ENCODE data around the gene PTPRN.
"Not testable (repeated sequence)": the region's sequence is repeated elsewhere in the genome, so short reads cannot be mapped to it uniquely, and the experiment has no call there.

PTPRN gene

GRCh38 chr2:219309278-219309677, at the start of gene PTPRN:
PTPRN (minus strand) TSS chr2:219309401; CDS start chr2:219309332, 69 bp downstream.
- no peak for DNase-seq (ENCODE audit: low spot score)

- DNase-seq (ENCODE audit: low spot score) = no peak
These were observed 49.2 kb upstream of the PTPRN start for GRCh38 chr2:219358170-219359075.

DNA sequence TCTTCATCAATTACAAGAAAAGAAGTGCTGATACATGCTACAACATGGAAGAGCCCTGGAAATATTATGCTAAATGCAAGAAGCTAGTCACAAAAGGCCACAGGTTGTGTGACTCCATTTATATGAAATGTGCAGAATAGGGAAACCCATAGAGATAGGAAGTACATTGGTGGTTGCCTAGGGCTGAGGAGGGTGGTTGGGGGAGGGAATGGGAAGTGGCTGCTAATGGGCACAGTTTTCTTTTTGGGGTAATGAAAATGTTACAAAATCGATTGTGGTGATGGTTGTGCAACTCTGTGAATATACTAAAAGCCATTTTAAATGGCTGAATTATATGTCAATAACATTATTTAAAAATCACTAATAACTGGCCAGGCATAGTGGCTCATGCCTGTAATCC, 47.6 kb upstream of the PTPRN start:
- DNase-seq (ENCODE audit: low spot score) = no peak

DNA sequence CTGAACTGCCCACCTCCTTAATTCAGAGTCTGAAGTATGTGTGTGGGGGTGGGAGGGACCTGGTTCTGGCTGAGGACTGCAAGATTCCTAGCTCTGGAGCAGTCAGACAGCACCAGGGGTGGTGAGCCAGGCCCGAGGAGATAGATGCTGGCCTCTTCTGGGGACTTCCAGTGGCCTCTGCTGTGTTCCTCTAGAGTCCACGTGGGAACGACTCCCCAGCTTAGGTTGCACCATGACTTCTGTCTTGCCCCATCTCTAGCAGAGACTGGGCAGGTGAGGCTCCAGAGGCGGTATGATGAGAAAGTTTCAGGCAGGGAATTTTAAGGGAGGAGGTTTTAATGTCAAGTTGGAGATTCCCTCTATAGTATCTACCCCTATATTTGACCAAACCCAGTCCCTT, 45.4 kb upstream of the PTPRN start:
- no peak for DNase-seq (ENCODE audit: low spot score)

- no peak for DNase-seq (ENCODE audit: low spot score)
These were observed 43.9 kb upstream of the PTPRN start for GRCh38 chr2:219353129-219353528.

DNA sequence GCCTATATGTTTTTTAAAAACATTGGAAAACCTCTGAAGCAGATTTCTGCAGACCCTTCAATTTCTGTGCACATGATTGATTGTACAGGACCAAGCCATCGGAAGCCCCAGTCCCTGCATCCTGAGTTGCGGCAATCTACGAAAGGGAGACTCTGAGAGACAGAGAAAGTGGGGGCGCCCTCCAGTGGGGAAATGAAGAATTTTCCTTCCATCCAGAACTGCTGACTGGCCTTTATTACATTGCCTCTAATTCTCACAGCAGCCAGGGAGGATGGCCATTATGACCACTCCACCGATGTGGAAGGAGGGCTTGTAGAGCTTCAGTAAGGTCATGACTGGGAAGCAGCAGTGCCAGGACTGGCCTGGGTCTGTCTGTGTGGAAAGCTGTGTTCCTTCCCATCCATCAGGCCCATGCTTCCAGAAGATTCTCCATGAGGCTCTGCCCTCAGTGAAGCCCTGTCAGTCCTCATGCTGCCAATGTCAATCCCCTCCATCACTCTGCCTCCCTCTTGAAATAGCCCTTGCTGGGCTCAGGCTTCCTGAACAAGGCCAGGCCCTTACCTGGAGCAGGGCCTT, 43.3 kb upstream of the PTPRN start:
- DNase-seq (ENCODE audit: low spot score) = peak; percentile 67

GRCh38 chr2:219350710-219351221, 41.6 kb upstream of the PTPRN start:
- no peak for DNase-seq (ENCODE audit: low spot score)

- no peak for DNase-seq (ENCODE audit: low spot score)
These were observed 41.0 kb upstream of the PTPRN start for GRCh38 chr2:219350215-219350614.

DNA sequence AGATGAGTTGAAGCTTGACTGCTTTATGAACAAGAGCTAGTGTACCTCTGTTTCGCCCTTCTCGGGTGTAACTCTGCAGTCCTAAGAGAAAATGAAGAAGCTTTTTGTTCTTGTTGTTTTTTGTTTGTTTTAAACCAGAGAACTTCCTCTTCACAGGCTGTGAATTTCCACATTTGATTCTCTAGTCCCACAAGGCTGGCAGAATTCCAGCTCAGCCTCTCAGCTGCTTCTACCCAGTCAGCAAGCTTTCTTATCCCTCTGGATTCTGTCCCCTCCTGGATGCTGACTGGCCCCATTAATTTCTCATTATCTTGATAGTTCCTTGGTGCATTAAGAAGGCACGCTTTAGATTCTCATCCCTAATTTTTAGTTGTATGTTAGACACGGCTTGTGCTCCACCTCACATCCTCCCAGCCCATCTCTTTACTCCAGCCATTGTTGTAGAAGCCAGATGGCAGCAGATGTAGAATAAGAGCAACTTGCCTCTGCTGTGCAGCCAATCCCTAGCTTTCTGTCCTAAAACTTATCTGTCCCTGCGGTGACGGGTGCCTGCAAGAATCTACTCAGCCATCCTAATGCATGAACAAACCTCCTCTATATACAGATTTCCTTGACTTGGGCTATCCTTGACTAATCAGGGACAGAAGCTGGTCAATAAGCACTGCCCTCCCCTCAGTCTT, 35.7 kb upstream of the PTPRN start:
- no peak for DNase-seq (ENCODE audit: low spot score)

- DNase-seq (ENCODE audit: low spot score) = no peak
These were observed 26.2 kb upstream of the PTPRN start for GRCh38 chr2:219335373-219335786.

- DNase-seq (ENCODE audit: low spot score) = no peak
These were observed 24.9 kb upstream of the PTPRN start for GRCh38 chr2:219334076-219334475.

GRCh38 chr2:219332542-219332941, 23.3 kb upstream of the PTPRN start, which contains the start of gene RESP18:
RESP18 (minus strand) TSS chr2:219332744.
- DNase-seq (ENCODE audit: low spot score) = no peak

DNA sequence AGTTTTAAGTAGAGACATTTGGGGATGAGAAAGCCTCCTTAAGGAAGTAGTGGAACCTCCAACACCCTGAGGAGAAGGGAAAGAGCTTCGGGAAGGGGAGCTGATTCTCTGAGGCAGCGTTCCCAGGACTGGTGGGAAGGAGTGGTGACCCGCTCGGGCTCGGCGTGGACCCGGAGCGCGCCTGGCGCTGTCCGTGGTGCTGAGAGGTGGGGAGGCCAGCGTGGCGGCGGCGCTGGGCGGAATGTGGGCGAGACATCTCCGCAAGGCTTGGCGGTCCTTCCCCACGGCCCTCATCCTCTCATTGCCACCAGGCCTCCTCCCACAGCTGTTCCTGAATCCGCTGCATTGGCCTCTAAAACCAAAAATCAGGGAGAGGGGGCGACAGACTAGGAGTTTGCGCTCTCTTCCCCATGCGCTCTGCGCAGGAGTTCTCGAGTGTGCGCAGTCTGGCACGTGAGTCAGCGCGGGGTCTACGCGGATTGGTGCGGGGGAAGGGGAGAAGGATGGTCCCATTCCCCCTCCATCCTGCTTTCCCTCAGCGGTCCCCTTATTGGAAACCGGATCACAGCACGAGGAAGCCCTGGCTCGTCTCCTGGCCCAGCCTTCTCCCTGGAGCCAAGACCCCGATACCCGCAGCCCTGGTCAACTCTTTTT, 22.5 kb upstream of the PTPRN start:
- DNase-seq (ENCODE audit: low spot score) = no peak

DNA sequence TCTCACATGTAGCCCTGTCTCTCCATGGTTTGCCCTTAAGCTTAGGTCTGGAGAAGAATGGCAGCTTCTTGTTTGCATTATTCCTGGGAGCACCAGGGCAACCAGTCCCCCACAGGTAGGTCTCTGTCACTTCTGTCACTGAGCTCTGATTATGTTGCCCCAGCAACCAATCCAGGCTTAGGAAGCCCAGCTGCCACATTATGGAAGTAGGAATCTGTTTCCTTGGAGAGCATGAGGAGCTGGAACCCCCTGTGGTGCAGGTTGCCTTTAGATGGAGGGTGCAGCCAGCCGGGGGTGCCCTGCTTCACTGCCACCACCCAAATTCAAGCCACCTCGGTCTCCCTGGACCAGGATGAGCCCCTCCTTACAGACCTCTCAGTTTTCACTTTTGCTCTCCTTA, 18.5 kb upstream of the PTPRN start:
- DNase-seq (ENCODE audit: low spot score) = no peak

- DNase-seq (ENCODE audit: low spot score) = no peak
These were observed 16.6 kb upstream of the PTPRN start for GRCh38 chr2:219325657-219326315.

GRCh38 chr2:219325136-219325535, 15.9 kb upstream of the PTPRN start:
- DNase-seq (ENCODE audit: low spot score) = no peak

DNA sequence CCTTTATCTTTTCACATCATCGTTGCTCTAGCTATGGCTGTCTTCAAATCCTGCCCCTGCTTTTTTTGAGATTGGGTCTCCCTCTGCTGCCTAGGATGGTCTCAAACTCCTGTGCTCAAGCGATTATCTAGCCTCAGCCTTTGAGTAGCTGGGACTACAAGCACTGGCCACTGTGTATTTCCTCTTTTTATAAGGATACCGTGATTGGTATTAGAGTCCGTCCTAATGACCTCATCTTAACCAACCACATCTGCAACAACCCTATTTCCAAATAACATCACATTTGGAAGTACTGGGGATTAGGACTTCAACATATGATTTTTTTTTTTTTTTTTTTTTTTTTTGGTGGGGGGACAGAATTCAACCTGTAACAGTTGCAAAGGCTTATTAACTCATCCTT, 14.2 kb upstream of the PTPRN start:
- no peak for DNase-seq (ENCODE audit: low spot score)

DNA sequence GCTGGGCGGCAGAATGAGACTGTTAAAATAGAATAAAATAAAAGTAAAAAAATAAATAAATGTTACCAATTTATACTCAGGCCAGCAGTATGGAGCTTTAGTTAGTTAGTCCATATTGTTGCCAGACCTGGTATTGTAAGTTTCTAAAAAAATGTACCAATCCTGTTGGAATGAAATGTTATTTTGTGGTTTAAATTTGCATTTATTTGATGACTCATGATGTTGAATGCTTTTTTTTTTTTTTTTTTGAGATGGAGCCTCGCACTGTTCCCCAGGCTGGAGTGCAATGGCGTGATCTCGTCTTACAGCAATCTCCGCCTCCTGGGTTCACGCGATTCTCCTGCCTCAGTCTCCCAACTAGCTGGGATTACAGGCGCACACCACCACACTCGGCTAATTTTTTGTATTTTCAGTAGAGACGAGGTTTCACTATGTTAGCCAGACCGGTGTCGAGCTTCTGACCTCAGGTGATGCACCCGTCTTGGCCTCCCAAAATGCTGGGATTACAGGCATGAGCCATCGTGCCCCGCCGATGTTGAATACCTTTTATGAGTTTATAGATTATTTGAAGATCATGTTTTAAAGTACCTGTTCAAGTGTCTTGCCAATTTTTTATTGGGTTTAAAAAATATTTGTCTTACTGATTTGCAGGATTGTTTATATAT, 5.7 kb upstream of the PTPRN start:
- no peak for DNase-seq (ENCODE audit: low spot score)

GRCh38 chr2:219312683-219313263, 3.6 kb upstream of the PTPRN start:
- DNase-seq (ENCODE audit: low spot score) = not testable (repeated sequence)
